Measurements from ENCODE around the gene WDR59. TPM values are rescaled to one million over a fixed set of nuclear protein-coding genes. Genes with fewer than 3 reads are reported as not detected.
"Not testable (repeated sequence)": the region's sequence is repeated elsewhere in the genome, so short reads cannot be mapped to it uniquely, and the experiment has no call there.

The WDR59 gene
- total RNA-seq, 1 donor from 2014 or later: 16.7 TPM

DNA sequence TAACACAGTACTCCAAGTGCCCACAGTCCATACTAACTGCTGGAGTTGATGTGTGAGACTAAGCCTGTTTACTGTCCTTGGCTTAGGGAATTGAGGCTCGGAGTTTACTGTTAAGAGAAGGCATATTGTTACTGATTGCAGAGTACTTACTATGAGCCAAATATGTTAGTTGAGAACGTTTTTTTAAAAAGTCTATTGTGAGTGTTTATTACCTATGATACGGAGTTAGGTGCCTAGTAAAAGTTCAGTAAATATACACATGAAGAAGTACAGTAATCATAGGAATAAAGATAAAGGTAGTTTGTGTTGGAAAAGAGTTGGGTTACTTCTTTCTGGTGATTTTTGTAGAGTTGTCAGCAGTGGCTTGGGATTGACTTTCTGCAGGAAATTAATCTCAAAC is 39.3 kb upstream of the WDR59 start:
- Histone ChIP-seq H3K4me1 (ENCODE audit: control insufficient read depth in 3 of 3, insufficient read depth in 3 of 3, low read length in 3 of 3) (peaks cover 4 to 11% (median 7%) of the 10 kb centered on the region in 3 donors), H3K36me3 (ENCODE audit: control insufficient read depth in 3 of 3, insufficient read depth in 3 of 3, low read length in 3 of 3) (peaks cover 0 to 2% (median 0%) of the 10 kb centered on the region in 3 donors), H3K27me3 (ENCODE audit: control insufficient read depth in 3 of 3, insufficient read depth in 3 of 3, low read length in 3 of 3) (no peaks in the 10 kb centered on the region), H3K9ac (ENCODE audit: low read depth in 1 of 3, low read length in 3 of 3) (no peak overlapping the region), H3K27ac (ENCODE audit: low read depth, low read length) (no peak overlapping the region), H3K4me3 (ENCODE audit: low read length in 3 of 3) (no peak overlapping the region), H3K9me3 (ENCODE audit: control insufficient read depth in 3 of 3, low read length in 3 of 3) (peaks cover 0 to 3% (median 3%) of the 10 kb centered on the region in 3 donors)

DNA sequence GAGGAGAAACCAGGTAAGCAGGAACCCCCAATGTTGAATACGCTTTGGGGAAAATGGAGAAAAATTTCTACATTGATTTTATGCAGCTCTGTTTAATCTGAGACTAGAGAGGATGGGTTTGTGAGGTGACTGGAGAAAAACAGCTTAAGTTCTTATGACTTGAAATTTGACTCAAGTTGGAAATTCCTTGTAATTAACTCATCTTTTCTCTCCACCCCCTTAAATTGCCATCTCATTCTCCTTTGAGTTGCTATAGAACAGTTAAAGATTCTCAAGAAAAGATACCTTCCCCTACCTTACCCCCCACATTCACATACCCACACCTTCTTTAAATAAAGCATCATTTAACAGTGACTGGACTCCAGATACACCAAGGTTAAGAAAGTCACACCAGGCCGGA is 38.1 kb upstream of the WDR59 start:
- no peaks in the 10 kb centered on the region for H3K27me3 ChIP-seq (ENCODE audit: control insufficient read depth in 3 of 3, insufficient read depth in 3 of 3, low read length in 3 of 3)
- no peak overlapping the region for H3K27ac ChIP-seq (ENCODE audit: low read depth, low read length)
- H3K4me1 ChIP-seq (ENCODE audit: control insufficient read depth in 3 of 3, insufficient read depth in 3 of 3, low read length in 3 of 3): peaks cover 7 to 11% (median 8%) of the 10 kb centered on the region in 3 donors
- H3K36me3 ChIP-seq (ENCODE audit: control insufficient read depth in 3 of 3, insufficient read depth in 3 of 3, low read length in 3 of 3): peaks cover 0 to 2% (median 0%) of the 10 kb centered on the region in 3 donors
- no peak overlapping the region for H3K4me3 ChIP-seq (ENCODE audit: low read length in 3 of 3)
- H3K9ac ChIP-seq (ENCODE audit: low read depth in 1 of 3, low read length in 3 of 3): no peak overlapping the region
- peaks cover 0 to 3% (median 3%) of the 10 kb centered on the region in 3 donors for H3K9me3 ChIP-seq (ENCODE audit: control insufficient read depth in 3 of 3, low read length in 3 of 3)

DNA sequence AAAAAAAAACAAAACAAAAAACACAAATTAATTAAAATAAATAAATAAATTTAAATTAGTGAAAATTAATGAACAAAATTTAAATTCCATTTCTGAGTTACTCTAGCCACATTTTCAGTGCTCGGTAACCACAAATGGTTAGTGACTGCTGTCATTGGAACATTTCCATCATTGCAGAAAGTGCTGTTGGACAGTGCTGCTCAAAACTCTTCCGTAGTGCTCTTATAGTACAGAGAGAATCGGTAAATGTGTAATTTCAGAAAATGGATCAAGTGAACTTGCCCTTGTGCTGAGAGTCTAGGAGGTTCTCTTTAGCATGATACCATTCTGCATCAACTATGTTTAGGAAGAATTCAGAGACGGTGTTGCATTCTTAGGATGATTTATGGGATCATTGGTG is 37.6 kb upstream of the WDR59 start:
- Histone ChIP-seq H3K4me3 (ENCODE audit: low read length in 3 of 3) (no peak overlapping the region), H3K4me1 (ENCODE audit: control insufficient read depth in 3 of 3, insufficient read depth in 3 of 3, low read length in 3 of 3) (peaks cover 12 to 15% (median 12%) of the 10 kb centered on the region in 3 donors), H3K9ac (ENCODE audit: low read depth in 1 of 3, low read length in 3 of 3) (no peak overlapping the region), H3K27ac (ENCODE audit: low read depth, low read length) (no peak overlapping the region), H3K36me3 (ENCODE audit: control insufficient read depth in 3 of 3, insufficient read depth in 3 of 3, low read length in 3 of 3) (peaks cover 0 to 2% (median 0%) of the 10 kb centered on the region in 3 donors), H3K27me3 (ENCODE audit: control insufficient read depth in 3 of 3, insufficient read depth in 3 of 3, low read length in 3 of 3) (no peaks in the 10 kb centered on the region), H3K9me3 (ENCODE audit: control insufficient read depth in 3 of 3, low read length in 3 of 3) (peaks cover 0 to 3% (median 3%) of the 10 kb centered on the region in 3 donors)

DNA sequence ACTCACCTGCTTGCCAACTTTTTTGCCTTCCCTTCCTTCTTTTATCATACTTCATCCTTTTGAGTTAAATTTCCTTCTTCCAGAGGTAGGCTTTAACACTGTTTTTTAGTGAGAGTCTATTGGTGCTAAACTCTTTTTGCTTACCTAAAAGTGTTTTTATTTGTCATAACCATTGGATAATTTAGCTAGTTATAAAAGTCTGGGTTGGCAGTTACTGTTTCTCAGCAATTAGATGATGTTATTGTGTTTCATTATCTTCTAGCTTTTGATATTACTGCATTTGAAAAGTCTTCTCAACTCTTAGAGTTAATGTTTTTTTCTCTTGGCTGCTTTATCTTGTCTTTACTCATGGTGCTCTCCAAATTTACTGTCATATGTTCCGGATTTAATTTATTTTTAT is 36.5 kb upstream of the WDR59 start:
- Histone ChIP-seq H3K4me1 (ENCODE audit: control insufficient read depth in 3 of 3, insufficient read depth in 3 of 3, low read length in 3 of 3) (peaks cover 14 to 22% (median 14%) of the 10 kb centered on the region in 3 donors), H3K27me3 (ENCODE audit: control insufficient read depth in 3 of 3, insufficient read depth in 3 of 3, low read length in 3 of 3) (no peaks in the 10 kb centered on the region), H3K27ac (ENCODE audit: low read depth, low read length) (no peak overlapping the region), H3K9ac (ENCODE audit: low read depth in 1 of 3, low read length in 3 of 3) (no peak overlapping the region), H3K4me3 (ENCODE audit: low read length in 3 of 3) (no peak overlapping the region), H3K36me3 (ENCODE audit: control insufficient read depth in 3 of 3, insufficient read depth in 3 of 3, low read length in 3 of 3) (peaks cover 0 to 2% (median 0%) of the 10 kb centered on the region in 3 donors), H3K9me3 (ENCODE audit: control insufficient read depth in 3 of 3, low read length in 3 of 3) (peaks cover 0 to 3% (median 3%) of the 10 kb centered on the region in 3 donors)

DNA sequence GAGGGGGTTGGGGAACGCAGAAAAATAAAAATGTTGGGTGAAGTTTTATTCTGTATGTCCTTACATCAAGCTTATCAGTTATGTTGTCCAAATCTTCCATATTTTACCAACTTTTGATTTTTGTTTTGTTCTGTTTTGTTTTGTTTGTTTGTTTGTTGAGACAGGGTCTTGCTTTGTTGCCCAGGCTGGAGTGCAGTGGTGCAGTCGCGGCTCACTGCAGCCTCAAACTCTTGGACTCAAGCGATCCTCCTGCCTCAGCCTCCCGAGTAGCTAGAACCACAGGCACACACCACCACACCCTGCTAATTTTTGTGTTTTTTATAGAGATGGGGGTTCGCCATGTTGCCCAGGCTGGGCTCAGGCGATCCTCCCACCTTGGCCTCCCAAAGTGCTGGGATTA is 34.7 kb upstream of the WDR59 start:
- Histone ChIP-seq H3K9me3 (ENCODE audit: control insufficient read depth in 3 of 3, low read length in 3 of 3) (peaks cover 0 to 3% (median 3%) of the 10 kb centered on the region in 3 donors), H3K4me3 (ENCODE audit: low read length in 3 of 3) (no peak overlapping the region), H3K27ac (ENCODE audit: low read depth, low read length) (no peak overlapping the region)

DNA sequence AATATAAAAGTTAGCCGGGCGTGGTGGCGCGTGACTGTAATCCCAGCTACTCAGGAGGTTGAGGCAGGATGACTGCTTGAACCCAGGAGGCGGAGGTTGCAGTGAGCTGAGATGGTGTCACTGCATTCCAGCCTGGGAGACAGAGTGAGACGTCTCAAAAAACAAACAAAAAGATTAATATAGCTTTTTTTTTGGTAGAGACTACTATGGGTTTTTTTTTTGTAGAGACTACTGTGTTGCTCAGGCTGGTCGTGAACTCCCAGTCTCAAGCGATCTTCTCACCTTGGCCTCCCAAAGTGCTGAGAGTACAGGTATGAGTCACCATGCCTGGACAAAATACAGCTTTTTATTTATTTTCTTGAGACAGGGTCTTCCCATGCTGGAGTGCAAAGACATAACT is 34.1 kb upstream of the WDR59 start:
- H3K27ac ChIP-seq (ENCODE audit: low read depth, low read length): no peak overlapping the region
- H3K9ac ChIP-seq (ENCODE audit: low read depth in 1 of 3, low read length in 3 of 3): no peak overlapping the region
- peaks cover 0 to 3% (median 3%) of the 10 kb centered on the region in 3 donors for H3K9me3 ChIP-seq (ENCODE audit: control insufficient read depth in 3 of 3, low read length in 3 of 3)
- H3K4me1 ChIP-seq (ENCODE audit: control insufficient read depth in 3 of 3, insufficient read depth in 3 of 3, low read length in 3 of 3): peaks cover 8 to 14% (median 10%) of the 10 kb centered on the region in 3 donors
- peaks cover 0 to 2% (median 0%) of the 10 kb centered on the region in 3 donors for H3K36me3 ChIP-seq (ENCODE audit: control insufficient read depth in 3 of 3, insufficient read depth in 3 of 3, low read length in 3 of 3)
- no peak overlapping the region for H3K4me3 ChIP-seq (ENCODE audit: low read length in 3 of 3)
- H3K27me3 ChIP-seq (ENCODE audit: control insufficient read depth in 3 of 3, insufficient read depth in 3 of 3, low read length in 3 of 3): no peaks in the 10 kb centered on the region

More for the DNA sequence above, 34.7 kb upstream of the WDR59 start:
- Histone ChIP-seq H3K27me3 (ENCODE audit: control insufficient read depth in 3 of 3, insufficient read depth in 3 of 3, low read length in 3 of 3) (no peaks in the 10 kb centered on the region), H3K4me1 (ENCODE audit: control insufficient read depth in 3 of 3, insufficient read depth in 3 of 3, low read length in 3 of 3) (peaks cover 9 to 20% (median 10%) of the 10 kb centered on the region in 3 donors), H3K9ac (ENCODE audit: low read depth in 1 of 3, low read length in 3 of 3) (no peak overlapping the region), H3K36me3 (ENCODE audit: control insufficient read depth in 3 of 3, insufficient read depth in 3 of 3, low read length in 3 of 3) (peaks cover 0 to 2% (median 0%) of the 10 kb centered on the region in 3 donors)

DNA sequence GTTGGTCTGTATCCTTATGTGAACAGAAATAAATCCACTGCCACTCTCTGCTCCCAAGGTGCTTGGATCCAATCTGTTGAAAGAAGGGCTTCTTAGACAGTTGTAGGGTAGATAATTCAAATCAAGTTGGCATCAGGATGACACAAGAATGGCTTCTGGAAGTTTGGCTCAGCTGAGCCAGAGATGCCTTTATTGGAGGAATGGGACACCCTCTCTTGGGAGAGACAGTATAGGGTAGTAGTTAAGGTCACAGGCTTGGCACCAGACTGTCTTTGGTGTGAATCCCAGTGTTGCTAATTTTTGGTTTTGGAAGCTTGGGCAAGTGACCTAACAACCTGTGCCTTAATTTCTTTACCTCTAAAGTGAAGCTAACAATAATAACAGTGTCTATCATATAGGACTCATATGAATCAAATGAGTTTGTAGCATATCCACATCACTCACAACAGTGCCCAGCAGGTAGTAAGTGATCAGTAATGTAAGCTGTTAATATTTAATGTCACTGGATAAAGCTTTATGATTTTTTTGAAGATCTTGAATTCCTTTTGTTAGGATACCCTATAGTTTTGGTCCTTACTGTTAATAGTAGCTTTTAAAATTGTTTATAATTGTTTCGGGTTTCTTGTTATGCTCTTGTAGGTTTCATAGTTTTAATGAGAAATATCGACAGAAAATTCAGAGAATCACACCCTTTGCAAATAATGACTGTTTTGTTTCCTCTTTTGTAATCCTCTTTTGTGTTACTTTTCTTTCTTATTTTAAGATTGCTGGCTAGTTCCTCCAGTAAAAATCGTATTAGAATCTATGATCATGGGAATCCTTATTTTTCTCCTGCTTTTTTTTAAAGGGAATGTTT is 33.0 kb upstream of the WDR59 start:
- no peaks in the 10 kb centered on the region for H3K27me3 ChIP-seq (ENCODE audit: control insufficient read depth in 3 of 3, insufficient read depth in 3 of 3, low read length in 3 of 3)
- peaks cover 0 to 3% (median 3%) of the 10 kb centered on the region in 3 donors for H3K9me3 ChIP-seq (ENCODE audit: control insufficient read depth in 3 of 3, low read length in 3 of 3)
- no peak overlapping the region for H3K9ac ChIP-seq (ENCODE audit: low read depth in 1 of 3, low read length in 3 of 3)
- H3K4me1 ChIP-seq (ENCODE audit: control insufficient read depth in 3 of 3, insufficient read depth in 3 of 3, low read length in 3 of 3): peaks cover 7 to 14% (median 13%) of the 10 kb centered on the region in 3 donors
- no peak overlapping the region for H3K4me3 ChIP-seq (ENCODE audit: low read length in 3 of 3)
- peaks cover 0 to 2% (median 0%) of the 10 kb centered on the region in 3 donors for H3K36me3 ChIP-seq (ENCODE audit: control insufficient read depth in 3 of 3, insufficient read depth in 3 of 3, low read length in 3 of 3)
- no peak overlapping the region for H3K27ac ChIP-seq (ENCODE audit: low read depth, low read length)

DNA sequence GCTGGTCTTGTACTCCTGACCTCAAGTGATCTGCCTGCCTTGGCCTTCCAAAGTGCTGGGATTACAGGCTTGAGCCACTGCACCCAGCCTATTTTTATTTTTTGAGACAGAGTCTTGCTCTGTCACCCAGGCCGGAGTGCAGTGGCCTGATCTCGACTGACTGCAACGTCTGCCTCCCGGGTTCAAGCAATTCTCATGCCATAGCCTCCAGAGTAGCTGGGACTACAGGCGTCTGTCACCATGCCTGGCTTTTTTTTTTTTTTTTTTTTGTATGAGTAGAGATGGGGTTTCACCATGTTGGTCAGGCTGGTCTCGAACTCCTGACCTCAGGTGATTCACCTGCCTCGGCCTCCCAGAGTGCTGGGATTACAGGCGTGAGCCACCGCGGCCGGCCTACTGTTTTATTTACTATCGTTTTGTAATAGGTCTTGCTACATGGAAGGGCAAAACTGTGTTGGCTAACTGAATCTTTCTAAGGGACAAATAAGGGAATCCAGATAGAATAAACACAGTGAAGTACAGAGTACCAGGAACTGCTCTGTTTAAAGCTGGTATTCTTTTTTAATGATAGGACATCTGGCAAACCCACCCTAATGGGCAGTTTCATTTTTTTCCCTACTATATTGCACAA is 31.6 kb upstream of the WDR59 start:
- H3K4me1 ChIP-seq (ENCODE audit: control insufficient read depth in 3 of 3, insufficient read depth in 3 of 3, low read length in 3 of 3): peaks cover 20 to 27% (median 27%) of the 10 kb centered on the region in 3 donors
- H3K27me3 ChIP-seq (ENCODE audit: control insufficient read depth in 3 of 3, insufficient read depth in 3 of 3, low read length in 3 of 3); H3K9ac ChIP-seq (ENCODE audit: low read depth in 1 of 3, low read length in 3 of 3); H3K9me3 ChIP-seq (ENCODE audit: control insufficient read depth in 3 of 3, low read length in 3 of 3); H3K4me3 ChIP-seq (ENCODE audit: low read length in 3 of 3); H3K27ac ChIP-seq (ENCODE audit: low read depth, low read length); H3K36me3 ChIP-seq (ENCODE audit: control insufficient read depth in 3 of 3, insufficient read depth in 3 of 3, low read length in 3 of 3): not testable (repeated sequence)

DNA sequence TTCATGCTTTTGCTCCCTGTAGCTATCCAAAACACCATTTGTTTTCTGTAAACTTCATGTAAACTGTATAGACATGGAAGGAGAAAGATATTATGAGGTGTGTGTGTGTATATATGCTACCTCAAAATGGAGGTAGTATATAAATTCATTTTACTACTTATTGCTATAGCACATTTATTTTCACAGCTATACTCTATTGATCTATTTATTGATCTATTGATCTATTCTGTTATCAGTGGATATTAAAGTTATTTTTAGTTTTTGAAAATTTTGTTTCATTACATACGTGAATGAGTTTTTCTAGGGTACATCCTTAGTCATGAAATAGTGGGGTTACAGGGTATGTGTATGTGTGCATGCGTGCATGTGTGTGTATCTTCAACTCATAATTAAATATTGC is 29.4 kb upstream of the WDR59 start:
- no peaks in the 10 kb centered on the region for H3K36me3 ChIP-seq (ENCODE audit: control insufficient read depth in 3 of 3, insufficient read depth in 3 of 3, low read length in 3 of 3)
- H3K9ac ChIP-seq (ENCODE audit: low read depth in 1 of 3, low read length in 3 of 3): no peak overlapping the region
- H3K9me3 ChIP-seq (ENCODE audit: control insufficient read depth in 3 of 3, low read length in 3 of 3): no peaks in the 10 kb centered on the region
- no peak overlapping the region for H3K27ac ChIP-seq (ENCODE audit: low read depth, low read length)
- H3K4me1 ChIP-seq (ENCODE audit: control insufficient read depth in 3 of 3, insufficient read depth in 3 of 3, low read length in 3 of 3): peaks cover 24 to 35% (median 35%) of the 10 kb centered on the region in 3 donors
- H3K27me3 ChIP-seq (ENCODE audit: control insufficient read depth in 3 of 3, insufficient read depth in 3 of 3, low read length in 3 of 3): no peaks in the 10 kb centered on the region
- no peak overlapping the region for H3K4me3 ChIP-seq (ENCODE audit: low read length in 3 of 3)

DNA sequence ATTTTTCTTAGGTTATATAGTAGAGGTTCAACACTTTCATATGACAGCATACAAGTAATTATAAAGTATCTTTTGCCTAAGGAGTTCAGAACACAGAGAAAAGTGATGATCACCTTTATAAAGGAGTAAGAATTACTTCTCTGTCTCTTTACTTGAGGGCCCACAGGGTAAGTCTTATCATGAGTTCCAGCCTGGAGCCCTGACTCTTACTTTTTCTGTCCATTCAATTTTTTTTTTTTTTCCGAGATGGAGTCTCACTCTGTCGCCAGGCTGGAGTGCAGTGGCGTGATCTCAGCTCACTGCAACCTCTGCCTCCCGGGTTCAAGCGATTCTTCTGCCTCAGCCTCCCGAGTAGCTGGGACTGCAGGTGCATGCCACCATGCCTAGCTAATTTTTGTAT is 28.2 kb upstream of the WDR59 start:
- not testable (repeated sequence) for H3K27me3 ChIP-seq (ENCODE audit: control insufficient read depth in 3 of 3, insufficient read depth in 3 of 3, low read length in 3 of 3); H3K4me3 ChIP-seq (ENCODE audit: low read length in 3 of 3); H3K36me3 ChIP-seq (ENCODE audit: control insufficient read depth in 3 of 3, insufficient read depth in 3 of 3, low read length in 3 of 3); H3K9me3 ChIP-seq (ENCODE audit: control insufficient read depth in 3 of 3, low read length in 3 of 3); H3K9ac ChIP-seq (ENCODE audit: low read depth in 1 of 3, low read length in 3 of 3)
- Histone ChIP-seq H3K27ac (ENCODE audit: low read depth, low read length) (peak overlapping the region; percentile 88), H3K4me1 (ENCODE audit: control insufficient read depth in 3 of 3, insufficient read depth in 3 of 3, low read length in 3 of 3) (peaks cover 24 to 35% (median 33%) of the 10 kb centered on the region in 3 donors)

Data from skeletal muscle tissue (tissue), 4 donors.